GM10266 (cell line): Measurements from ENCODE around the gene TPRN.
A peak's percentile ranks its signal among the peaks of the same experiment; 100 is the strongest.

Experiments used
- DNase-seq: peaks from one replicate; pipeline ENCODE4 v3.0.0; 2012; ENCODE audit errors: extremely low spot score
- TF ChIP-seq, protein P1 (sequence below): IDR thresholded peaks from 2 replicates; pipeline ENCODE4 v1.5.1; 2012; ENCODE audit warnings: mild to moderate bottlenecking, low read depth; ENCODE audit not compliant: control insufficient read depth, insufficient read depth; ENCODE audit errors: missing control alignments

Gene TPRN

DNA sequence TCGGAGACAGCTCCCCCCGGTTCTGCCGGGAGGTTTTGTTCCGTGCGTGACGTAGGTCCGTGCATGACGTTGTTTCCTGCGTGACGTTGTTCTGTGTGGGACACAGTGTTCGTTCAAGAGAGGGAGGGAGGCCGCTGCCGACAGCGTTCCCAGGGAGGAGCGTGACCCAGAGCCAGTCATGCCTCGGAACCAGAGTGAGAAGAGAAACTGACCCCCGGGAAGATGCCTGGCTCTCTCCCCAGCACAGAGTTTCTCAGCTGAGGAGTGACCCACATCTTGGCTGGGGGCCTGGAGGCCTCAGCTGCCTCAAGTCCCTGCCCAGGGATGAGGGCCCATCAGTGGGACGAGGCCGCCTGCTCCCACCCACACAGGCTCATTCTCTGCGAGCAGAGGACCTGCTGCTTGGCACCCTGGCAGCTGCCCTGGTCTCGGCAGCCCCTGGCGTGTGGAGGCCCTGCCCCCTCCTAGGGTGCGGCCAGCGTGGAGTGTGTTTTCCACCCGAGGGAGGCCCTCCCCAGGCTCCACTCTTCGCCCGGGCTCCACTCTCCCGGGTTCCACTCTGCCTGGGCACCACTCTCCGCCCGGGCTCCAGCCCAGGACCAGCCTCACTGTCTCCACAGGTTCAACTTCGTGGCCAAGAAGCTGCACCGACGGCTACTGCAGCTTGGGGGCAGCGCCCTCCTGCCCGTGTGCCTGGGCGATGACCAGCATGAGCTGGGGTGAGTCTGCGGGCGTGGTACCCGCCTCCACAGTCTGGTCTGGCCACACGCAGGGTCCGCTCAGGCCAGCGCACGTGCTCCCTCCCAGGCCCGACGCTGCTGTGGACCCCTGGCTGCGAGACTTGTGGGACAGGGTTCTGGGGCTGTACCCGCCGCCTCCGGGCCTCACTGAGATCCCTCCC, 12.9 kb upstream of the TPRN start:
- DNase-seq = no peak

GRCh38 chr9:137212520-137212919, 12.0 kb upstream of the TPRN start:
- DNase-seq = no peak
- TF ChIP-seq, protein P1, sequence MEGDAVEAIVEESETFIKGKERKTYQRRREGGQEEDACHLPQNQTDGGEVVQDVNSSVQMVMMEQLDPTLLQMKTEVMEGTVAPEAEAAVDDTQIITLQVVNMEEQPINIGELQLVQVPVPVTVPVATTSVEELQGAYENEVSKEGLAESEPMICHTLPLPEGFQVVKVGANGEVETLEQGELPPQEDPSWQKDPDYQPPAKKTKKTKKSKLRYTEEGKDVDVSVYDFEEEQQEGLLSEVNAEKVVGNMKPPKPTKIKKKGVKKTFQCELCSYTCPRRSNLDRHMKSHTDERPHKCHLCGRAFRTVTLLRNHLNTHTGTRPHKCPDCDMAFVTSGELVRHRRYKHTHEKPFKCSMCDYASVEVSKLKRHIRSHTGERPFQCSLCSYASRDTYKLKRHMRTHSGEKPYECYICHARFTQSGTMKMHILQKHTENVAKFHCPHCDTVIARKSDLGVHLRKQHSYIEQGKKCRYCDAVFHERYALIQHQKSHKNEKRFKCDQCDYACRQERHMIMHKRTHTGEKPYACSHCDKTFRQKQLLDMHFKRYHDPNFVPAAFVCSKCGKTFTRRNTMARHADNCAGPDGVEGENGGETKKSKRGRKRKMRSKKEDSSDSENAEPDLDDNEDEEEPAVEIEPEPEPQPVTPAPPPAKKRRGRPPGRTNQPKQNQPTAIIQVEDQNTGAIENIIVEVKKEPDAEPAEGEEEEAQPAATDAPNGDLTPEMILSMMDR = no peak

More for the DNA sequence above, 12.9 kb upstream of the TPRN start:
- TF ChIP-seq, protein P1 = peak; percentile 24

DNA sequence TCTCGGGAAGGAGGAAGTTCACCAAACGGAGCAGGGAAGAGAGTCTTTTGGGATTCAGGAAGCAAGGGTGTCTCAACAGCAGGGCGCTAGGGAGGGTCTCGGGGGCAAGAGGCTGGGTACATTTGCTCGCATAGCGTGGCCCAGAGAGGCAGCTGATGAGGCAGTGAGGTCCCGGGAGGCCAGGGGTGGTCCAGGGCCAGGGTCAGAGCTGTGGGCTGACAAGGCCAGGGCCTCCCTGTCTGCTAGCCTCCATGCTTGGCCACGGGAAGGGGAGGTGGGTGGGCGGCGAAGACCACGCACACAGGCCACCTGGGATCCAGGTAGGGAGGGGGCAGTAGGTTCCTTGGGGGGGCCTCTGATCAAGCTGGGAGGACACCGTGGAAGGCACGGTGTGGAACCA, 11.0 kb upstream of the TPRN start:
- DNase-seq = no peak
- TF ChIP-seq, protein P1 = no peak

- TF ChIP-seq, protein P1 = no peak
- DNase-seq = no peak
These were observed 6.1 kb upstream of the TPRN start for GRCh38 chr9:137206602-137207001.

GRCh38 chr9:137205126-137206069, 4.9 kb upstream of the TPRN start, which contains the start of the genes NDOR1 and TMEM203:
Gene NDOR1, plus strand, starts transcription at chr9:137205700. Its CDS starts 78 bp downstream, at chr9:137205778.
Gene TMEM203, minus strand, starts transcription at chr9:137205648. Its CDS starts 234 bp downstream, at chr9:137205414.
- TF ChIP-seq, protein P1 = no peak

DNA sequence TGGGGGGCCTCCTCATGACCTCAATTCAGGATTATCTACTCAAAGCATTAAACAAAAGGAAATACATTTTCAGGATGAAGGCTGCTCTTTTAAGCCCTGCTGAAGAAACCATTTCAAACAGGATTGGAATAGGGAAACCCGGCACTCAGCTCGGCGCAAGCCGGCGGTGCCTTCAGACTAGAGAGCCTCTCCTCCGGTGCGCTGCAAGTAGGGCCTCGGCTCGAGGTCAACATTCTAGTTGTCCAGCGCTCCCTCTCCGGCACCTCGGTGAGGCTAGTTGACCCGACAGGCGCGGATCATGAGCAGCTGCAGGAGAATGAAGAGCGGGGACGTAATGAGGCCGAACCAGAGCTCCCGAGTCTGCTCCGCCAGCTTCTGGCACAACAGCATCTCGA, 4.2 kb upstream of the TPRN start:
- TF ChIP-seq, protein P1 = no peak
- DNase-seq = no peak

More at GRCh38 chr9:137205126-137206069, 4.9 kb upstream of the TPRN start, which contains the start of the genes NDOR1 and TMEM203:
- DNase-seq = peak; percentile 98
